Ovary (tissue), 3 donors: ENCODE results near the gene MYL12B.

Experiments
- EP300 ChIP-seq: sonication (generic); formaldehyde crosslinking; IDR thresholded peaks from one replicate; pipeline ENCODE4 v1.6.1; 2017; ENCODE audit warnings: antibody characterized with exemption
- POLR2A ChIP-seq: fragments of 450-650 bp; IDR thresholded peaks from one replicate; pipeline ENCODE4 v1.6.1; 2017; ENCODE audit warnings: antibody characterized with exemption, mild to moderate bottlenecking, moderate library complexity
- TF ChIP-seq, protein P1 (sequence below), 3 donors: fragments of 450-650 bp in 2 of 3; fragments of 200-600 bp in 1 of 3; IDR thresholded peaks; one replicate each; pipeline versions ENCODE4 v1.5.1 to v1.8.0; 2016 to 2022; ENCODE audit warnings: antibody characterized with exemption in 3 of 3, mild to moderate bottlenecking in 1 of 3
- donor health status: DM: no; HTN: no; CAD: no.

DNA sequence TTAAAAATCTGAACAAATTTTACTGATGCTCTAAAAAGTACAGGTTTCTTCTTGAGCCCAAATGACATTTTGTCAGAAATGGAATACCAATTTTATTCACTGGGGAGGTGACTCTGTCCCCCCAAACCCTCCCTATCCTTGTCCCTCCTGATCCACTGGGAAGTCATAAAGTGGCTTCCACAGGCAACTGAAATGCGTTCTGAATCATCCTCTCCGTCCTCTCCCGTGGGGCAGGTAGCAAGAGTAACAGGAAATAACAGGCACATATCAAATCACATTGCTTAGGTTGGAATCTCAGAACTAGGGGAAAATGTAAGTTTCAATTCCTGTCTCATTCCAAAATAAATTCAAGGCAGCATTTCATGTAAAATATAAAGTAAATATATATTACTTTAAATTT lies 44.5 kb downstream of the MYL12B start:
- TF ChIP-seq, protein P1, sequence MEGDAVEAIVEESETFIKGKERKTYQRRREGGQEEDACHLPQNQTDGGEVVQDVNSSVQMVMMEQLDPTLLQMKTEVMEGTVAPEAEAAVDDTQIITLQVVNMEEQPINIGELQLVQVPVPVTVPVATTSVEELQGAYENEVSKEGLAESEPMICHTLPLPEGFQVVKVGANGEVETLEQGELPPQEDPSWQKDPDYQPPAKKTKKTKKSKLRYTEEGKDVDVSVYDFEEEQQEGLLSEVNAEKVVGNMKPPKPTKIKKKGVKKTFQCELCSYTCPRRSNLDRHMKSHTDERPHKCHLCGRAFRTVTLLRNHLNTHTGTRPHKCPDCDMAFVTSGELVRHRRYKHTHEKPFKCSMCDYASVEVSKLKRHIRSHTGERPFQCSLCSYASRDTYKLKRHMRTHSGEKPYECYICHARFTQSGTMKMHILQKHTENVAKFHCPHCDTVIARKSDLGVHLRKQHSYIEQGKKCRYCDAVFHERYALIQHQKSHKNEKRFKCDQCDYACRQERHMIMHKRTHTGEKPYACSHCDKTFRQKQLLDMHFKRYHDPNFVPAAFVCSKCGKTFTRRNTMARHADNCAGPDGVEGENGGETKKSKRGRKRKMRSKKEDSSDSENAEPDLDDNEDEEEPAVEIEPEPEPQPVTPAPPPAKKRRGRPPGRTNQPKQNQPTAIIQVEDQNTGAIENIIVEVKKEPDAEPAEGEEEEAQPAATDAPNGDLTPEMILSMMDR (IDR thresholded peaks at IDR 0.05), result no peak
- no peak for TF ChIP-seq EP300
- no peak for TF ChIP-seq POLR2A
